HCT116 (cell line): ENCODE data around the gene OGG1. TPM values are rescaled to one million over a fixed set of nuclear protein-coding genes. Genes with fewer than 3 reads are reported as not detected.
A peak's percentile ranks its signal among the peaks of the same experiment; 100 is the strongest.

Experiments used
- ATAC-seq: fragments of 200-7000 bp; cut with Tn5 transposase; 2 replicates; pipeline ENCODE4 v1.9.1; 2020; ENCODE audit warnings: mild to moderate bottlenecking, moderate library complexity
- BruUV-seq: library from RNA; stranded (reverse); fragments of 400-500 nt; replicated peaks from 2 replicates; lab custom pipeline; 2021; lab: Mats Ljungman, UMichigan
- CTCF ChIA-PET: fragments of 300-600 bp; sonication (Branson Sonifier 250); formaldehyde crosslinking; loops from one replicate; lab custom pipeline; 2021; ENCODE audit warnings: antibody characterized with exemption; lab: Charles Lee
- POLR2A ChIA-PET: fragments of 300-600, 350-600 bp; sonication (Branson Sonifier 250); formaldehyde crosslinking; loops from one replicate; lab custom pipeline; 2021; ENCODE audit warnings: antibody characterized with exemption; lab: Charles Lee
- RAD21 ChIA-PET, 2 experiments: fragments of 300-600 bp; sonication (Branson Sonifier 250); formaldehyde crosslinking; loops; one replicate each; lab custom pipeline; 2023; ENCODE audit warnings: low total read pairs in 2 of 2; ENCODE audit not compliant: uncharacterized antibody in 2 of 2, unreplicated experiment in 2 of 2, low non-redundant PET in 1 of 2; lab: Charles Lee
- DNase-seq: peaks from one replicate; pipeline ENCODE4 v3.0.0-alpha.2; 2010; ENCODE audit warnings: low read depth, low spot score
- H2AFZ ChIP-seq: fragments of 200-600 bp; shearing (Covaris generic), sonication (generic); 2 replicates; pipeline ENCODE4 v1.6.1; 2017; ENCODE audit warnings: low read depth, mixed run types, mixed read lengths, antibody characterized with exemption, low read length; ENCODE audit not compliant: poor library complexity, severe bottlenecking
- H3K27ac ChIP-seq: 2 replicates; pipeline ENCODE4 v1.5.1; 2012; ENCODE audit warnings: low read depth, low read length
- H3K27me3 ChIP-seq: fragments of 200-600 bp; sonication (generic); 2 replicates; pipeline ENCODE4 v1.6.1; 2016; ENCODE audit warnings: mixed run types, low read length, mixed read lengths; ENCODE audit not compliant: insufficient read depth
- H3K36me3 ChIP-seq, 2 experiments: fragments of 200-500 bp in 1 of 2; fragments of 200-600 bp in 1 of 2; sonication (Bioruptor generic) in 1 of 2; sonication (generic) in 1 of 2; 2 replicates each; pipeline versions ENCODE4 v1.5.1 to v1.6.1; 2014 to 2016; ENCODE audit warnings: low read length in 2 of 2, inconsistent platforms in 1 of 2, mixed read lengths in 1 of 2, mixed run types in 1 of 2; ENCODE audit not compliant: insufficient read depth in 2 of 2, control insufficient read depth in 1 of 2
- H3K4me1 ChIP-seq, 2 experiments: fragments of 200-600 bp in 1 of 2; sonication (generic) in 1 of 2; 2 replicates each; pipeline versions ENCODE4 v1.5.1 to v1.6.1; 2012 to 2017; ENCODE audit warnings: low read length in 2 of 2, inconsistent platforms in 1 of 2, mild to moderate bottlenecking in 1 of 2, mixed read lengths in 1 of 2, mixed run types in 1 of 2, moderate library complexity in 1 of 2; ENCODE audit not compliant: insufficient read depth in 2 of 2, control insufficient read depth in 1 of 2
- H3K4me2 ChIP-seq: fragments of 200-600 bp; sonication (generic); 2 replicates; pipeline ENCODE4 v1.6.1; 2017; ENCODE audit warnings: mixed run types, low read length, mixed read lengths
- H3K4me3 ChIP-seq, 2 experiments: fragments of 200-600 bp in 1 of 2; sonication (generic) in 1 of 2; replicated peaks in 1 of 2; 2 replicates each; pipeline ENCODE4 v1.5.1; 2011 to 2016; ENCODE audit warnings: low read length in 2 of 2, control low read depth in 1 of 2, low read depth in 1 of 2, mild to moderate bottlenecking in 1 of 2, mixed read lengths in 1 of 2, mixed run types in 1 of 2
- H3K79me2 ChIP-seq: fragments of 200-600 bp; sonication (generic); 2 replicates; pipeline ENCODE4 v1.6.1; 2017; ENCODE audit warnings: mild to moderate bottlenecking, mixed run types, low read length, moderate library complexity, mixed read lengths; ENCODE audit not compliant: insufficient read depth
- H3K9ac ChIP-seq: fragments of 200-600 bp; sonication (generic); 2 replicates; pipeline ENCODE4 v1.6.1; 2016; ENCODE audit warnings: low read length, mixed read lengths
- H3K9me2 ChIP-seq: fragments of 200-600 bp; sonication (generic), shearing (Covaris generic); 2 replicates; pipeline ENCODE4 v1.6.1; 2017; ENCODE audit warnings: mixed run types, mild to moderate bottlenecking, moderate library complexity; ENCODE audit not compliant: insufficient read depth
- H3K9me3 ChIP-seq, 2 experiments: fragments of 200-500 bp in 1 of 2; fragments of 200-600 bp in 1 of 2; sonication (Bioruptor generic) in 1 of 2; sonication (generic) in 1 of 2; 2 replicates each; pipeline ENCODE4 v1.6.1; 2014 to 2017; ENCODE audit warnings: low read length in 2 of 2, mixed read lengths in 2 of 2, inconsistent platforms in 1 of 2, low read depth in 1 of 2, mild to moderate bottlenecking in 1 of 2, mixed run types in 1 of 2, moderate library complexity in 1 of 2; ENCODE audit not compliant: control insufficient read depth in 1 of 2, insufficient read depth in 1 of 2
- H4K20me1 ChIP-seq: fragments of 200-600 bp; sonication (generic), shearing (Covaris generic); 2 replicates; pipeline ENCODE4 v1.6.1; 2017; ENCODE audit warnings: mixed run types, mild to moderate bottlenecking, moderate library complexity; ENCODE audit not compliant: insufficient read depth
- EZH2 ChIP-seq: fragments of 200-600 bp; sonication (generic); IDR thresholded peaks from 2 replicates; pipeline ENCODE4 v1.6.1; 2017; ENCODE audit warnings: antibody characterized with exemption, mixed run types
- EZH2phosphoT487 ChIP-seq: fragments of 200-600 bp; IDR thresholded peaks from 2 replicates; pipeline ENCODE4 v1.6.1; 2018; ENCODE audit warnings: antibody characterized with exemption, borderline replicate concordance
- JUND ChIP-seq: IDR thresholded peaks from 2 replicates; pipeline ENCODE4 v1.6.1; 2012
- MAX ChIP-seq: IDR thresholded peaks from 2 replicates; pipeline ENCODE4 v1.6.1; 2012
- REST ChIP-seq: IDR thresholded peaks from 2 replicates; pipeline ENCODE4 v1.6.1; 2012; ENCODE audit warnings: low read depth
- intact Hi-C: fragments of 100-400 bp; cut with micrococcal nuclease; formaldehyde crosslinking; loops from 2 replicates; pipeline ENCODE4 v1.10.0; 2022
- total RNA-seq: library from RNA; stranded (reverse); gene quantifications from one replicate; pipeline ENCODE4 v1.2.1, GENCODE V29; 2021; ENCODE audit not compliant: unreplicated experiment

The OGG1 gene
- total RNA-seq, 1 experiment from 2014 or later = 16.3 TPM

- ATAC-seq = no peak
- no peak for DNase-seq
- no peaks in the 10 kb centered on the region for H3K9me3 ChIP-seq
- H3K9me2 ChIP-seq = no peaks in the 10 kb centered on the region
- no peak for TF ChIP-seq MAX
- TF ChIP-seq EZH2phosphoT487 = no peak
- TF ChIP-seq REST = no peak
- no peak for TF ChIP-seq JUND
- TF ChIP-seq, all 23 proteins: peak for 0
- Histone ChIP-seq H3K9ac (no peak overlapping the region), H3K27ac (no peak overlapping the region), H3K36me3 (peaks cover 24 to 36% of the 10 kb centered on the region in 2 experiments; a peak in 3 of 4 replicates), H4K20me1 (no peaks in the 10 kb centered on the region), H3K27me3 (no peaks in the 10 kb centered on the region), H3K4me3 (peak overlapping the region in 1 of 2 experiments; percentile 87; a peak in 2 of 4 replicates), H2AFZ (no peak overlapping the region), H3K4me2 (peak overlapping the region; percentile 93), H3K4me1 (peaks cover 0 to 18% of the 10 kb centered on the region in 2 experiments; a peak in 3 of 4 replicates), H3K79me2 (peaks cover 64% of the 10 kb centered on the region)
- ChIA-PET POLR2A (no interaction called here), CTCF (no interaction called here), RAD21 (no interaction called here)
- intact Hi-C loops = no loop called here
- no TSS peak for BruUV-seq
These were observed 44.6 kb downstream of the OGG1 start for GRCh38 chr3:9794400-9794799.

GRCh38 chr3:9795207-9795606, 45.5 kb downstream of the OGG1 start:
- no peaks in the 10 kb centered on the region for H4K20me1 ChIP-seq
- H3K9ac ChIP-seq = no peak overlapping the region
- ChIA-PET RAD21 (no interaction called here), POLR2A (no interaction called here), CTCF (interaction anchor here (1.0 kb wide), 1 partner anchor 151 kb away, joined by 3 read pairs; no protein-coding TSS in a partner anchor)
- intact Hi-C loops = no loop called here
- no peak overlapping the region for H3K4me3 ChIP-seq
- DNase-seq = no peak
- H3K27ac ChIP-seq = no peak overlapping the region
- no peaks in the 10 kb centered on the region for H3K9me2 ChIP-seq
- H3K9me3 ChIP-seq = no peaks in the 10 kb centered on the region
- no peak for TF ChIP-seq EZH2
- peaks cover 70% of the 10 kb centered on the region for H3K79me2 ChIP-seq
- no peak overlapping the region for H3K4me2 ChIP-seq
- H2AFZ ChIP-seq = no peak overlapping the region
- ATAC-seq = no peak
- no TSS peak for BruUV-seq
- peaks cover 0 to 18% of the 10 kb centered on the region in 2 experiments; a peak in 3 of 4 replicates for H3K4me1 ChIP-seq
- H3K27me3 ChIP-seq = no peaks in the 10 kb centered on the region
- peaks cover 30 to 42% of the 10 kb centered on the region in 2 experiments for H3K36me3 ChIP-seq
